H1 (cell line): ENCODE measurements around the gene GPR171. TPM values are rescaled to one million over a fixed set of nuclear protein-coding genes. Genes with fewer than 3 reads are reported as not detected.

Experiments used
- CTCF ChIA-PET: fragments of 300-600 bp; sonication (Branson Sonifier 250); formaldehyde crosslinking; loops from one replicate; lab custom pipeline; 2021; ENCODE audit not compliant: partially characterized antibody; lab: Charles Lee
- POLR2A ChIA-PET: fragments of 300-600 bp; sonication (Branson Sonifier 250); formaldehyde crosslinking; loops from one replicate; lab custom pipeline; 2021; ENCODE audit warnings: inconsistent platforms; ENCODE audit not compliant: partially characterized antibody; lab: Charles Lee
- DNase-seq, 2 experiments: peaks; one replicate each; pipeline versions ENCODE4 v3.0.0 to v3.0.0-alpha.2; 2010 to 2022; ENCODE audit warnings: low spot score in 2 of 2, low read depth in 1 of 2, mixed read lengths in 1 of 2
- FAIRE-seq: peaks from 2 replicates; lab custom pipeline; 2011; peaks lifted over from hg19 to GRCh38; lab: Jason Lieb, UNC
- H2AFZ ChIP-seq: 2 replicates; pipeline ENCODE4 v1.8.1; 2012; ENCODE audit warnings: low read length, inconsistent platforms
- H2AK5ac ChIP-seq: 2 replicates; pipeline ENCODE4 v1.6.1; 2013; ENCODE audit warnings: low read depth, low read length
- H2BK120ac ChIP-seq: replicated peaks from 2 replicates; pipeline ENCODE3; 2013; ENCODE audit warnings: low read depth, low read length, inconsistent platforms
- H2BK12ac ChIP-seq: 2 replicates; pipeline ENCODE4 v1.6.1; 2013; ENCODE audit warnings: low read depth, low read length
- H2BK15ac ChIP-seq: 2 replicates; pipeline ENCODE4 v1.6.1; 2013; ENCODE audit warnings: low read length
- H2BK20ac ChIP-seq: 2 replicates; pipeline ENCODE4 v1.6.1; 2013; ENCODE audit warnings: low read length
- H2BK5ac ChIP-seq: 2 replicates; pipeline ENCODE4 v1.6.1; 2013; ENCODE audit warnings: low read depth, low read length
- H3K14ac ChIP-seq: 2 replicates; pipeline ENCODE4 v1.6.1; 2013; ENCODE audit warnings: inconsistent platforms; ENCODE audit not compliant: insufficient read length
- H3K18ac ChIP-seq: 2 replicates; pipeline ENCODE4 v1.6.1; 2013; ENCODE audit warnings: low read length; ENCODE audit errors: extremely low read depth
- H3K23ac ChIP-seq: 2 replicates; pipeline ENCODE4 v1.6.1; 2013; ENCODE audit warnings: inconsistent platforms; ENCODE audit not compliant: insufficient read length
- H3K23me2 ChIP-seq: 2 replicates; pipeline ENCODE4 v1.6.1; 2013; ENCODE audit warnings: low read depth, low read length
- H3K27ac ChIP-seq: 2 replicates; pipeline ENCODE4 v1.6.1; 2011; ENCODE audit warnings: low read depth, low read length, inconsistent platforms
- H3K27me3 ChIP-seq, 4 experiments: replicated peaks in 1 of 4; 1 replicate in 1 of 4; 2 replicates in 3 of 4; pipeline versions ENCODE4 v1.6.1 to v1.8.1; 2011 to 2013; ENCODE audit warnings: low read length in 3 of 4, mild to moderate bottlenecking in 3 of 4, inconsistent platforms in 2 of 4, mixed read lengths in 2 of 4, moderate library complexity in 1 of 4; ENCODE audit not compliant: control insufficient read depth in 3 of 4, insufficient read depth in 3 of 4; ENCODE audit errors: extremely low read depth in 1 of 4
- H3K36me3 ChIP-seq, 4 experiments: 2 replicates each; pipeline versions ENCODE4 v1.6.1 to v1.8.1; 2011 to 2013; ENCODE audit warnings: mild to moderate bottlenecking in 4 of 4, low read length in 3 of 4, moderate library complexity in 2 of 4, control low read depth in 1 of 4, inconsistent platforms in 1 of 4; ENCODE audit not compliant: insufficient read depth in 4 of 4, control insufficient read depth in 2 of 4
- H3K4ac ChIP-seq: replicated peaks from 2 replicates; pipeline ENCODE3; 2013; ENCODE audit warnings: low read length, low read depth, mixed read lengths, inconsistent platforms; ENCODE audit not compliant: insufficient read length
- H3K4me1 ChIP-seq, 4 experiments: replicated peaks in 1 of 4; 1 replicate in 1 of 4; 2 replicates in 3 of 4; pipeline versions ENCODE4 v1.6.1 to v1.8.1; 2011 to 2013; ENCODE audit warnings: low read length in 3 of 4, inconsistent platforms in 2 of 4, mixed read lengths in 1 of 4; ENCODE audit not compliant: insufficient read depth in 4 of 4, control insufficient read depth in 3 of 4
- H3K4me2 ChIP-seq, 2 experiments: 2 replicates each; pipeline versions ENCODE4 v1.6.1 to v1.8.1; 2011 to 2013; ENCODE audit warnings: low read depth in 2 of 2, low read length in 2 of 2, control low read depth in 1 of 2, inconsistent platforms in 1 of 2, mild to moderate bottlenecking in 1 of 2; ENCODE audit not compliant: insufficient read depth in 1 of 2
- H3K4me3 ChIP-seq, 4 experiments: fragments of 200-600, 300-600 bp in 1 of 4; sonication (generic), shearing (Covaris generic), sonication (Bioruptor Twin) in 1 of 4; 2 replicates each; pipeline versions ENCODE4 v1.5.1 to v1.8.1; 2011 to 2016; ENCODE audit warnings: low read length in 4 of 4, low read depth in 3 of 4, control low read depth in 2 of 4, inconsistent platforms in 2 of 4, mild to moderate bottlenecking in 2 of 4, mixed read lengths in 1 of 4, moderate library complexity in 1 of 4; ENCODE audit not compliant: insufficient read depth in 2 of 4; ENCODE audit errors: extremely low read depth in 1 of 4
- H3K56ac ChIP-seq: replicated peaks from 2 replicates; pipeline ENCODE3; 2013; ENCODE audit warnings: low read depth, mild to moderate bottlenecking, mixed read lengths, low read length, inconsistent platforms; ENCODE audit not compliant: insufficient read length
- H3K79me1 ChIP-seq: 2 replicates; pipeline ENCODE4 v1.6.1; 2013; ENCODE audit warnings: low read depth, low read length, control low read depth
- H3K79me2 ChIP-seq, 2 experiments: 2 replicates each; pipeline versions ENCODE4 v1.6.1 to v1.8.1; 2012 to 2013; ENCODE audit warnings: low read length in 2 of 2, mild to moderate bottlenecking in 2 of 2, inconsistent platforms in 1 of 2; ENCODE audit not compliant: insufficient read depth in 2 of 2, control insufficient read depth in 1 of 2
- H3K9ac ChIP-seq, 4 experiments: replicated peaks in 1 of 4; 1 replicate in 1 of 4; 2 replicates in 3 of 4; pipeline versions ENCODE4 v1.6.1 to v1.8.1; 2011 to 2013; ENCODE audit warnings: low read depth in 3 of 4, low read length in 3 of 4, control low read depth in 2 of 4, mild to moderate bottlenecking in 2 of 4, moderate library complexity in 2 of 4, inconsistent platforms in 1 of 4; ENCODE audit errors: extremely low read depth in 1 of 4
- H3K9me3 ChIP-seq, 2 experiments: 2 replicates each; pipeline versions ENCODE4 v1.6.1 to v1.8.1; 2012 to 2013; ENCODE audit warnings: mild to moderate bottlenecking in 2 of 2, moderate library complexity in 2 of 2, control low read depth in 1 of 2, inconsistent platforms in 1 of 2, low read depth in 1 of 2, low read length in 1 of 2, mixed read lengths in 1 of 2; ENCODE audit not compliant: insufficient read depth in 2 of 2
- H4K20me1 ChIP-seq, 2 experiments: replicated peaks in 1 of 2; 2 replicates each; pipeline versions ENCODE3 to v1.8.1; 2011 to 2013; ENCODE audit warnings: inconsistent platforms in 2 of 2, low read length in 2 of 2, mild to moderate bottlenecking in 1 of 2; ENCODE audit not compliant: insufficient read depth in 2 of 2, control insufficient read depth in 1 of 2
- H4K5ac ChIP-seq: 2 replicates; pipeline ENCODE4 v1.6.1; 2013; ENCODE audit warnings: low read length, low read depth, mixed read lengths, inconsistent platforms; ENCODE audit not compliant: insufficient read length
- H4K8ac ChIP-seq: 2 replicates; pipeline ENCODE4 v1.8.0; 2013; ENCODE audit warnings: mild to moderate bottlenecking, moderate library complexity, low read length, inconsistent platforms; ENCODE audit not compliant: insufficient read depth; ENCODE audit errors: extremely low read depth
- H4K91ac ChIP-seq: replicated peaks from 2 replicates; pipeline ENCODE3; 2013; ENCODE audit warnings: low read length, mixed read lengths, inconsistent platforms; ENCODE audit not compliant: insufficient read length
- BRCA1 ChIP-seq: IDR thresholded peaks from 2 replicates; pipeline ENCODE4 v1.6.1; 2012; ENCODE audit warnings: low read depth, low read length, improper control_type of control experiment
- CBX8 ChIP-seq: fragments of 300-800, 300-1000 bp; sonication (generic); IDR thresholded peaks from 2 replicates; pipeline ENCODE4 v1.7.1; 2016; ENCODE audit warnings: low read depth, low read length, borderline replicate concordance
- EGR1 ChIP-seq: IDR thresholded peaks from 2 replicates; pipeline ENCODE4 v1.6.1; 2011; ENCODE audit warnings: low read depth, low read length, borderline replicate concordance
- GABPA ChIP-seq: IDR thresholded peaks from 2 replicates; pipeline ENCODE4 v1.6.1; 2011; ENCODE audit warnings: mild to moderate bottlenecking, low read length, moderate library complexity, borderline replicate concordance; ENCODE audit not compliant: insufficient read depth
- PHF8 ChIP-seq: fragments of 200-600 bp; sonication (generic); conservative IDR thresholded peaks from 2 replicates; pipeline ENCODE4 v1.7.1; 2012; ENCODE audit warnings: low read depth, mild to moderate bottlenecking, inconsistent platforms, low read length, moderate library complexity
- RFX5 ChIP-seq: IDR thresholded peaks from 2 replicates; pipeline ENCODE4 v1.6.1; 2011; ENCODE audit warnings: low read depth, low read length, improper control_type of control experiment, borderline replicate concordance
- SIN3A ChIP-seq, 2 experiments: IDR thresholded peaks in 1 of 2; conservative IDR thresholded peaks in 1 of 2; 2 replicates each; pipeline ENCODE4 v1.6.1; 2011 to 2012; ENCODE audit warnings: low read length in 2 of 2, improper control_type of control experiment in 1 of 2, low read depth in 1 of 2, mild to moderate bottlenecking in 1 of 2
- SP1 ChIP-seq: IDR thresholded peaks from 2 replicates; pipeline ENCODE4 v1.6.1; 2011; ENCODE audit warnings: low read depth, low read length
- SP2 ChIP-seq: IDR thresholded peaks from 2 replicates; pipeline ENCODE4 v1.6.1; 2012; ENCODE audit warnings: mild to moderate bottlenecking, low read length, inconsistent platforms
- TAF7 ChIP-seq: optimal IDR thresholded peaks from 2 replicates; pipeline ENCODE3; 2011; ENCODE audit warnings: low read depth, mild to moderate bottlenecking, inconsistent platforms, low read length, moderate library complexity, borderline replicate concordance
- ZNF274 ChIP-seq: IDR thresholded peaks from 2 replicates; pipeline ENCODE4 v1.7.0; 2012; ENCODE audit warnings: low read length, borderline replicate concordance; ENCODE audit errors: extremely low read depth
- WGBS, 2 experiments: shearing (Covaris generic) in 1 of 2; methylation state at CpG; one replicate each; pipeline versions ENCODE4 v1.1.6 to v1.1.7; 2013 to 2015; ENCODE audit warnings: low lambda C conversion rate in 2 of 2, mixed read lengths in 2 of 2, inconsistent platforms in 1 of 2, low coverage in 1 of 2, missing lambda C conversion rate in 1 of 2; ENCODE audit not compliant: insufficient replicate concordance in 2 of 2, insufficient coverage in 1 of 2, insufficient read length in 1 of 2; ENCODE audit errors: extremely low coverage in 1 of 2, missing lambda C conversion rate in 1 of 2; 5-methylcytosine and 5-hydroxymethylcytosine counted together
- polyA plus RNA-seq, 7 experiments: library from polyadenylated mRNA; depleted of rRNA in 3 of 7; stranded (reverse) in 5 of 7; unstranded in 2 of 7; fragments of >200 nt in 5 of 7; fragments of 200-250 nt in 2 of 7; gene quantifications; 1 replicate in 5 of 7; 2 replicates in 1 of 7; 4 replicates in 1 of 7; pipeline versions ENCODE4 v1.2.1 to v1.2.3, GENCODE V29; 2011 to 2013; ENCODE audit warnings: missing spikeins in 2 of 7, mixed read lengths in 2 of 7
- total RNA-seq: library from RNA; stranded (reverse); fragmentation: NEBNext Ultra II Directional; extraction: Animal tissue kit (Norgen Biotek cat#: 25700); gene quantifications from 2 replicates; pipeline ENCODE4 v1.2.1, GENCODE V29; 2021
- TF ChIP-seq, protein P1 (sequence below): IDR thresholded peaks from 2 replicates; pipeline ENCODE4 v1.6.1; 2011; ENCODE audit warnings: low read depth, mild to moderate bottlenecking, low read length; ENCODE audit not compliant: insufficient read depth

The GPR171 gene
- total and polyA plus RNA-seq, 2 of the 8 experiments (the other 6 are each of a cell fraction or from before 2014, with no cell fraction given) = not detected

GRCh38 chr3:151201051-151201730 lies 1.8 kb downstream of the GPR171 start:
- Histone ChIP-seq H3K56ac (no peak overlapping the region), H3K79me1 (no peaks in the 10 kb centered on the region), H3K9ac (no peak overlapping the region), H2BK120ac (no peak overlapping the region), H3K4ac (no peak overlapping the region), H3K36me3 (no peaks in the 10 kb centered on the region), H3K27ac (no peak overlapping the region), H3K14ac (no peak overlapping the region), H2AK5ac (no peak overlapping the region), H3K23ac (no peak overlapping the region), H3K79me2 (no peaks in the 10 kb centered on the region), H4K8ac (no peak overlapping the region), H2BK12ac (no peak overlapping the region), H4K20me1 (no peaks in the 10 kb centered on the region), H3K23me2 (no peaks in the 10 kb centered on the region), H3K9me3 (no peaks in the 10 kb centered on the region), H3K4me2 (no peak overlapping the region), H3K18ac (no peak overlapping the region), H3K27me3 (no peaks in the 10 kb centered on the region), H3K4me3 (no peak overlapping the region), H2BK5ac (no peak overlapping the region), H3K4me1 (no peaks in the 10 kb centered on the region), H2AFZ (no peak overlapping the region), H2BK15ac (no peak overlapping the region), H2BK20ac (no peak overlapping the region), H4K91ac (no peak overlapping the region), H4K5ac (no peak overlapping the region)
- FAIRE-seq (no peak), DNase-seq (no peak)
- WGBS, 2 experiments = 90 to 100% methylated on average over 1 to 7 of the region's 7 CpGs
- CTCF ChIA-PET = interaction anchor here (0.8 to 1.2 kb wide), 3 partner anchors 28 to 259 kb away, joined by 3 to 5 read pairs (median 3); no protein-coding TSS in a partner anchor
- POLR2A ChIA-PET = no interaction called here
- TF ChIP-seq SIN3A (conservative IDR thresholded peaks at IDR 0.05 in 1 of 2, IDR thresholded peaks at IDR 0.05 in 1 of 2; ENCODE audit: low read depth in 1 of 2, low read length in 2 of 2) = no peak
- no peak for TF ChIP-seq RFX5
- TF ChIP-seq GABPA = no peak
- TF ChIP-seq EGR1 = no peak
- no peak for TF ChIP-seq CBX8
- no peak for TF ChIP-seq SP2
- no peak for TF ChIP-seq SP1
- TF ChIP-seq ZNF274 = no peak
- TF ChIP-seq PHF8 = no peak
- no peak for TF ChIP-seq BRCA1
- TF ChIP-seq, protein P1, sequence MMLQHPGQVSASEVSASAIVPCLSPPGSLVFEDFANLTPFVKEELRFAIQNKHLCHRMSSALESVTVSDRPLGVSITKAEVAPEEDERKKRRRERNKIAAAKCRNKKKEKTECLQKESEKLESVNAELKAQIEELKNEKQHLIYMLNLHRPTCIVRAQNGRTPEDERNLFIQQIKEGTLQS = no peak
- TF ChIP-seq TAF7 = no peak
